GM12891 (cell line): Measurements from ENCODE around the gene FIGNL2.

Experiments
- POLR2A ChIP-seq: IDR thresholded peaks from 2 replicates; pipeline ENCODE4 v1.6.1; 2011; ENCODE audit warnings: low read depth, low read length, control low read depth
- POLR2AphosphoS5 ChIP-seq: IDR thresholded peaks from 2 replicates; pipeline ENCODE4 v1.6.1; 2011; ENCODE audit warnings: low read depth, low read length, control low read depth
- SPI1 ChIP-seq: IDR thresholded peaks from 2 replicates; pipeline ENCODE4 v1.6.1; 2011; ENCODE audit warnings: low read depth, low read length, control low read depth
- TAF1 ChIP-seq: IDR thresholded peaks from 2 replicates; pipeline ENCODE4 v1.6.1; 2011; ENCODE audit warnings: low read depth, low read length, control low read depth

DNA sequence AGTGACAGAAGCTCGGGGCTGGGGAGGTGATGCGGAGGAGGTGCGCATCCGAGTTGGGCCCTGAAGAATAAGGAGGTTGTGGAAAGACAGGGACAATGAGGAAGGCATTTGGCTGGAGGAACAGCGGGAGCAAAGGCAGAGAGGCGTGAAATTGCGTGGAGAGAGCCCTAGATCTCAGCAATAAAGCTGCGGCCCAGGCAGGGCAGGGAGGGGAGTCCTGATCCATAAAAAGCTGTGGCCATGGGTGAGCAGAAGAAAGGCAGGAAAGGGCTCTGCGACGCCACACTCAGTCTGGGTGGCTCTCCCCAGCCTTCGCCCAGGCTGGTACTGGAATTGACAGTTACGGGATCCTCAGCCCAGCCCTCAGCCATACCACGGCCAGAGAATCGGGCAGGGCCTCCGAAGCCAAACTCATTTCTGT, 2.2 kb downstream of the FIGNL2 start:
- TF ChIP-seq POLR2AphosphoS5: no peak
- TF ChIP-seq TAF1: no peak
- no peak for TF ChIP-seq POLR2A
- TF ChIP-seq SPI1: no peak
